DOHH2 (cell line): ENCODE measurements around the gene AJUBA.

ENCODE experiments used
- H3F3A ChIP-seq: fragments of 200-600 bp; sonication (generic), shearing (Covaris generic); 2 replicates; pipeline ENCODE4 v1.6.0; 2016; ENCODE audit warnings: antibody characterized with exemption, mild to moderate bottlenecking; ENCODE audit not compliant: control insufficient read depth, insufficient read depth
- H3K27ac ChIP-seq: fragments of 200-600 bp; sonication (generic); 2 replicates; pipeline ENCODE4 v1.5.1; 2014; ENCODE audit warnings: low read depth, mild to moderate bottlenecking, low read length, moderate library complexity
- H3K27me3 ChIP-seq: fragments of 200-600 bp; sonication (generic); 2 replicates; pipeline ENCODE4 v1.6.1; 2014; ENCODE audit warnings: mild to moderate bottlenecking, low read length, mixed read lengths; ENCODE audit not compliant: control insufficient read depth
- H3K36me3 ChIP-seq: fragments of 200-600 bp; sonication (generic); 2 replicates; pipeline ENCODE4 v1.6.1; 2014; ENCODE audit warnings: mild to moderate bottlenecking, low read length, moderate library complexity, mixed read lengths; ENCODE audit not compliant: control insufficient read depth
- H3K4me1 ChIP-seq: fragments of 200-600 bp; sonication (generic); 2 replicates; pipeline ENCODE4 v1.6.1; 2014; ENCODE audit warnings: mild to moderate bottlenecking, low read length, mixed read lengths; ENCODE audit not compliant: control insufficient read depth
- H3K4me2 ChIP-seq: fragments of 200-600 bp; sonication (generic); 2 replicates; pipeline ENCODE4 v1.6.0; 2014; ENCODE audit warnings: mild to moderate bottlenecking, low read length, moderate library complexity
- H3K4me3 ChIP-seq: fragments of 200-600 bp; sonication (generic); 2 replicates; pipeline ENCODE4 v1.5.1; 2014; ENCODE audit warnings: mild to moderate bottlenecking, low read length, mixed read lengths
- H3K79me2 ChIP-seq: fragments of 200-600 bp; sonication (generic); 2 replicates; pipeline ENCODE4 v1.6.1; 2014; ENCODE audit warnings: mild to moderate bottlenecking, low read length, mixed read lengths; ENCODE audit not compliant: control insufficient read depth
- H3K9me2 ChIP-seq: fragments of 200-600 bp; sonication (generic); replicated peaks from 2 replicates; pipeline ENCODE4 v1.6.1; 2014; ENCODE audit warnings: mild to moderate bottlenecking, low read length, mixed read lengths; ENCODE audit not compliant: control insufficient read depth
- H3K9me3 ChIP-seq: fragments of 200-600 bp; sonication (generic); 2 replicates; pipeline ENCODE4 v1.6.1; 2014; ENCODE audit warnings: antibody characterized with exemption, low read length, mixed read lengths; ENCODE audit not compliant: control insufficient read depth, insufficient read depth
- H4K20me1 ChIP-seq: fragments of 200-600 bp; sonication (generic); 2 replicates; pipeline ENCODE4 v1.6.0; 2014; ENCODE audit warnings: low read depth, mild to moderate bottlenecking, antibody characterized with exemption, low read length, moderate library complexity; ENCODE audit not compliant: control insufficient read depth, insufficient read depth
- CTCF ChIP-seq: fragments of 200-600 bp; sonication (generic); IDR thresholded peaks from one replicate; pipeline ENCODE4 v1.5.1; 2014; ENCODE audit warnings: antibody characterized with exemption, mild to moderate bottlenecking, low read depth, low read length; ENCODE audit not compliant: poor library complexity, severe bottlenecking
- EZH2phosphoT487 ChIP-seq: fragments of 200-600 bp; sonication (generic); IDR thresholded peaks from 2 replicates; pipeline ENCODE4 v1.6.1; 2017; ENCODE audit warnings: borderline replicate concordance, mild to moderate bottlenecking, antibody characterized with exemption, low read length, moderate library complexity, mixed read lengths

Gene AJUBA

GRCh38 chr14:23023022-23023794 lies 40.9 kb upstream of the AJUBA start:
- H3K27ac ChIP-seq = no peak overlapping the region

DNA sequence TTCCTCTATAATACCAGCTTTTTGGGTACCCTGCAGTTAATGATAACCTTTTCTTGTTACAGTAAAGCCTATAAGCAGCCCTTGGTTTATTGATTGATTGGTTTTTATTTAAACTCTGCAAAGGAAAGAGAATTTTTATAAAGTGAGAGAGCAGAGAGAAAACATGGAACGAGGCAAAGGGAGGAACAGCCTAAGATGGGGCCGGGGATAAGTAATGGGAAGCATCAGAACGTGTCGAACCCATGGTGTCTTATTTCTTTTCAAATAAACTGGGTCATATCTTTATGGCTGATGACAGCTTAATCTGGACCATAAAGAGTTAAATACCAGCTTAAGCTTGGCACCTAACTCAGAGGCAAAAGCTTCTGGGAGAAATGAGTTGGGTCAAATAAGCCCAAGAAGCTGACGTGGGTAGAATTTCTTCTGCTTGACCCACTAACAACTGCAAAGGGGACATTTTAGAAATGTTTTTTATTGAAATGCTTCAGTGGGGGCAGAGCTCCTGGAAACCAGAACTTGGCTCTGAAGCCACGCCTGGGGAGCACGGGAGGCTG lies 39.6 kb upstream of the AJUBA start:
- H3K27ac ChIP-seq = no peak overlapping the region
- H3K36me3 ChIP-seq = peaks cover 14% of the 10 kb centered on the region
- no peaks in the 10 kb centered on the region for H3K79me2 ChIP-seq
- H3K4me2 ChIP-seq = no peak overlapping the region
- no peak overlapping the region for H3K4me3 ChIP-seq
- no peaks in the 10 kb centered on the region for H3K9me2 ChIP-seq
- H3K27me3 ChIP-seq = no peaks in the 10 kb centered on the region
- TF ChIP-seq CTCF (no peak), EZH2phosphoT487 (no peak)
- H3F3A ChIP-seq = peaks cover 3% of the 10 kb centered on the region
- H4K20me1 ChIP-seq = no peaks in the 10 kb centered on the region
- H3K4me1 ChIP-seq = no peaks in the 10 kb centered on the region
- no peaks in the 10 kb centered on the region for H3K9me3 ChIP-seq

More at GRCh38 chr14:23023022-23023794, 40.9 kb upstream of the AJUBA start:
- Histone ChIP-seq H3K4me1 (no peaks in the 10 kb centered on the region), H3K27me3 (no peaks in the 10 kb centered on the region), H4K20me1 (no peaks in the 10 kb centered on the region), H3K36me3 (peaks cover 20% of the 10 kb centered on the region), H3K79me2 (no peaks in the 10 kb centered on the region), H3F3A (peaks cover 3% of the 10 kb centered on the region), H3K9me2 (no peaks in the 10 kb centered on the region), H3K4me2 (no peak overlapping the region), H3K9me3 (no peaks in the 10 kb centered on the region), H3K4me3 (no peak overlapping the region)
- TF ChIP-seq CTCF (no peak), EZH2phosphoT487 (no peak)

GRCh38 chr14:23021434-23021833 lies 39.1 kb upstream of the AJUBA start:
- Histone ChIP-seq H3K9me2 (no peaks in the 10 kb centered on the region), H3K9me3 (no peaks in the 10 kb centered on the region), H3K4me1 (no peaks in the 10 kb centered on the region), H4K20me1 (no peaks in the 10 kb centered on the region), H3K4me3 (no peak overlapping the region), H3K27ac (no peak overlapping the region), H3K27me3 (no peaks in the 10 kb centered on the region), H3K36me3 (peaks cover 13% of the 10 kb centered on the region), H3K4me2 (no peak overlapping the region), H3K79me2 (no peaks in the 10 kb centered on the region), H3F3A (peaks cover 3% of the 10 kb centered on the region)
- TF ChIP-seq CTCF = no peak
- TF ChIP-seq EZH2phosphoT487 = no peak
